HG02840 (cell line): ENCODE data around the gene GAST.

Source experiments
- ATAC-seq: cut with Tn5 transposase; IDR thresholded peaks from one replicate; pipeline ENCODE4 v1.9.1; 2021; ENCODE audit warnings: mild to moderate bottlenecking, moderate library complexity, moderate number of reproducible peaks; ENCODE audit not compliant: unreplicated experiment, low FRiP score

Gene GAST

GRCh38 chr17:41705271-41705991 lies 6.7 kb upstream of the GAST start:
- ATAC-seq, result no peak

DNA sequence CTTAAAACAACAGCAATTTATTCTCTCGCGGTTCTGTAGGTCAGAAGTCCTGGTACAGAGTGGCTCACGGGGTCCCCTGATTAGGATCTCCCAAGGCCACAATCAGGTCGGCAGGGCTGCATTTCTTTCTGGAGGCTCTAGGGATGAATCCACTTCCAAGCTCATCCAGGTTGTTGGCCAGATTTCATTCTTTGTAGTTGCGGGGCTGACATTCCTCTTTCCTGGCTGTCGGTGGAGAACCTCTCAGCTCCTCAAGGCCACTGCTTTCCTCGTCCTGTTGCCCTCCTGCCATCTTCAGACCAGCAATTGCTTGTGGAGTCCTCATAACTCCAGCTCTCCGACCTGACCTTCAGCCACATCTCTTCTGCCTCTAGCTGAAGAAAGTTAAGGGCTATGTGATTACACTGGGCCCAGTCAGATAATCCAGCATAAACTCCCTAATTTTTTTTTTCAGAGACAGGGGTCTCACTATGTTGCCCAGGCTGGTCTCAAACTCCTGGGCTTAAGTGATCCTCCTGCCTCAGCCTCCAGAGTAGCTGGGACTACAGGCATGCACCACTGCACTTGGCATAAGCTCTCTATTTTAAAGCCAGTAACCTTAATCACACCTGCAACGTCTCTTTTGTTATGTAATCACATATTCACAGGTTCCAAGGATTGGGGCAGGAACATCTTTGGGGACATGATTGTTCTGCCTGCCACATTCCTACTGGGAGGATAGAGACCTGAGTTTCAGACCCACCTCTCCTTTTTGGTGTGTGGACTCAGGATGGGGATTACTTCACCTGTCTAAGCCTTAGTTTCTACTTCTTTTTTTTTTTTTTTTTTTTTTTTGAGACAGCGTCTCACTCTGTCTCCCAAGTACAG lies 4.1 kb upstream of the GAST start:
- ATAC-seq, result no peak

DNA sequence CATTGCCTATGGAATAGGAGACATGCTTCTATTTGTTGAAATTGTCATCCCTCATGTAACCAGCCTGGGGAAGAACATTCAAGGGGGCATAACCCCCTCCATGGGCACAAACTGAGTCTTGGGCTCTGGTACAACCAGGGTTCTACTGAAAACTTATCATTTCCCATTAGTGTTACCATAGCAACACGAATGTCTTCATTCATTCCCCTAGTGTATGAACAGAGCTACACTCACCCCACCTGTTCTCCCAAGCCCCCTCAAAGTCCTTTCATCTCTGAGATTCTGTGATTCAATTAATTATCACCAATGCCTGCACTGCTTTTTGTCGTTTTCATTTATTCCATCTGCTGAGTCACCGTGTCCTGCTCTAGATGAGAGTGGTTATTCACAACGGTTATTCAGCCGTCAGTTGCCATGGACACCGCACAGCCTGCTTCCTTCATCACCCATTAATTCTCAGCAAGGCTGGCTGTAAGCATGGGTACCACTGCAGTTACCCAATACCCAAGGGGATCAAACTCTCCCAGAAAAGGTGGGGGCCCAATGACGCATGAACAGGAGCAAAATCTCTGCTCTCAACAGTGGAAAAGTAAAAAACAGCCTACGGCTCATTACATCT lies 1.6 kb upstream of the GAST start:
- no peak for ATAC-seq

DNA sequence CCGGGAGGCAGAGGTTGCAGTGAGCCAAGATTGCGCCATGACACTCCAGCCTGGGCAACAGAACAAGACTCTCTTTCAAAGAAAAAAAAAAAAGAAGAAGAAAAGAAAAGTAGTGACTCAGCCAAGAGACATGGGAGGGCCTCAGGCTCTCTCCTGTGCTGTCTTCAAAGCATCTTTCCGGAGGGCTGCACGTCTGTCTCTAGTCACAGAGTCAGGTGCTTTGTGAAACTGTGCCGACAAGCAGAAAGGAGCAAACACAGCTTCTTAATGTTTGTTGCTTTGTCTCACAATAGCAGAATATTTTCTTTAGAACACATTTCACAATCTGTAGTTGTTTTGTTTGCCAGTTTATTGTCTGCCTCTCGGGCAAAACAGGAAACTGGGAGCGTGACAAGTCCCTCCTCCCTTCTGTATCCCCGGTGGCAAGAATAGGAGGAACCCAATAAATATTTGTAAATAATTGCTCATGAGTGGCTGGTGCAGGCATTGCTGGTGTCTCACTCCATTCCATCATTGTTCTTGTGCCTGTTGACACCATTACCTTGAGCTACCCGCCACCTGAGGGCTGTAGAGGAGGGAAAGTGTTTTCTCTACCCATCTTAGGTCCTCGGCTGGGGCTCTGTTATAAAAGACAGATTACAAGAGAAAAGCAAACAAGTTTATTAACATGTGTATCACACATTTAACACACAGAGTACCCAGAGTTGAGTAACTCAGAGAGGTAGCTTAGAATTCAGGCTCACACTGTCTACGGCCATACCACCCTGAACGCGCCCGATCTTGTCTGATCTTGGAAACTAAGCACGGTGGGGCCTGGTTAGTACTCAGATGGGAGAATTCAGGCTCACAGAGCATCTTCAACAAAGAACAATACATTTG lies 5.5 kb downstream of the GAST start:
- ATAC-seq, result no peak

DNA sequence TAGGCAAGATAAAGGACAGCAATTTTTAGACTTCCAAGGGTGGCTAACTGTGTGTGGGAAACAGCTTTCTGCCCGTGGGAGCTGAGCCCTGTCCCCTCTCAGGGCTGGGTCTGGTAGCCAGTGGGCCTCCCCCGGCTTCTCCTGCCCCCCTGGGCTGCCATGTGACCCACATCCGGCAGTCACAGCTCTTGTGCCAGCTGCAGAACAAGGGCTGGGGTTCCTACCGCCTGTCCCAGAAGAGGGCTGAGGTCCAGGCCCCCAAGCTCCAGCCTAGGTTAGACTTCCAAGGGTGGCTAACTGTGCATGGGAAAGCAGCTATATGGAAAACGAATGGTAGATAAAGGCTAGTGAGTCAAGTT lies 6.1 kb downstream of the GAST start:
- ATAC-seq, result no peak

DNA sequence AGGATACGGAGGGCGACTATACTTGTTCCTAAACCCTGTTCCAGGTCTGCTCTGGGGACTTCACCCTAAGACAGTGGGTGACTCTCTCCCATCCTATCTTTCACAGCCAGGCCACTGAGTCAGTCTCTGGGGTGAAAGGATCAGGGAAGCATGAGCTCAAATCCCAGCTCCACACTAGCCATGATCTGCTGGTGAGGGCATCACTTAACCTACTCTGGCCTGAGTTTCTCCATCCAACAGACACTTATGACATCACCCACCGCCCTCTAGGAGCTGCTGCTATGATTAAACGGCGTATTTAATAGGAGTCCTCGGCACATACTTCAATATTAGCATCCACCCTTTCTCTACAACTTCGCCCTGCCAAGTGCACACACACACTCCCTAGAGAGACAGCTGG lies 10.1 kb downstream of the GAST start:
- ATAC-seq, result no peak

- no peak for ATAC-seq
Observed at GRCh38 chr17:41723801-41724475, 11.8 kb downstream of the GAST start.

GRCh38 chr17:41724476-41725050 lies 12.4 kb downstream of the GAST start:
- ATAC-seq, result no peak

DNA sequence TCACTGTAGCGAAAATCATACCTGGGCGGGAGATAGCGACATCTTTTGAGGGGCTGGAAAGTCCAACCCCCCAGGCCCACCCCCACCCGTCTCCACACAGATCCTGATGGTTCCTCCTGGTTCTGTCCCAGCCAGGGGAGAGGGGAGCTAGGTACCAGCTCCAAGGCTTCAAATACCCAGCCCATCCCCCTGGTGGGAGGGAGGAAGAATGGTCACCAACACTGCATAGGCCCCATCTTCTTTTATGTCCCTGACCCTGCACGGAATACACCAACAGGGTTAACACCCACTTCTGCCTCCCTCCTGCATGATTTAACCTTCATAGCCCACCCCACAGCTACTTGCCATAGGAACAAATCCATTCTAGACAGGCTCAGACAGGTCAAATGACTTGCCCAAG lies 13.0 kb downstream of the GAST start:
- no peak for ATAC-seq

- ATAC-seq, result no peak
Observed at GRCh38 chr17:41728056-41728455, 15.9 kb downstream of the GAST start.

DNA sequence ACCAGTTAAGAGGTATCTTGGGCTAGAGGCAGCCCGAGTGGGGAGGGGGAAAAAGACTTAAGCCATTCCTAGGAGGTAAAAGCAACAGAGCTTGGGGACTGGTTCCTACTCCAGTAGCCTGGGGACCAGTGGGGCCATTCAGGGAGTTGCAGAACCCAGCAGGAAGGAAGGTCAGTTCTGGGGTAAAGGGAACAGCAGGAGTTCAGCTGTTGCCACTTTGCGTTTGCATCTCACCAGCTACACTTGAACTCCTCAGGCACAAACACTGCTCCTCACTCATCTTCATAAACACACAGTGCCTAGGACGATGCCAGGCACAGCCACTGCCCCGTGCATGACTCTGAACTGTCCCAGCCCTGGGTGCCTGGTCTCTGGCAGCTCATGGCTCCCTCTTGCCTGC lies 18.3 kb downstream of the GAST start:
- no peak for ATAC-seq

- no peak for ATAC-seq
Observed at GRCh38 chr17:41731836-41732235, 19.7 kb downstream of the GAST start.

- no peak for ATAC-seq
Observed at GRCh38 chr17:41733348-41734138, 21.4 kb downstream of the GAST start.

DNA sequence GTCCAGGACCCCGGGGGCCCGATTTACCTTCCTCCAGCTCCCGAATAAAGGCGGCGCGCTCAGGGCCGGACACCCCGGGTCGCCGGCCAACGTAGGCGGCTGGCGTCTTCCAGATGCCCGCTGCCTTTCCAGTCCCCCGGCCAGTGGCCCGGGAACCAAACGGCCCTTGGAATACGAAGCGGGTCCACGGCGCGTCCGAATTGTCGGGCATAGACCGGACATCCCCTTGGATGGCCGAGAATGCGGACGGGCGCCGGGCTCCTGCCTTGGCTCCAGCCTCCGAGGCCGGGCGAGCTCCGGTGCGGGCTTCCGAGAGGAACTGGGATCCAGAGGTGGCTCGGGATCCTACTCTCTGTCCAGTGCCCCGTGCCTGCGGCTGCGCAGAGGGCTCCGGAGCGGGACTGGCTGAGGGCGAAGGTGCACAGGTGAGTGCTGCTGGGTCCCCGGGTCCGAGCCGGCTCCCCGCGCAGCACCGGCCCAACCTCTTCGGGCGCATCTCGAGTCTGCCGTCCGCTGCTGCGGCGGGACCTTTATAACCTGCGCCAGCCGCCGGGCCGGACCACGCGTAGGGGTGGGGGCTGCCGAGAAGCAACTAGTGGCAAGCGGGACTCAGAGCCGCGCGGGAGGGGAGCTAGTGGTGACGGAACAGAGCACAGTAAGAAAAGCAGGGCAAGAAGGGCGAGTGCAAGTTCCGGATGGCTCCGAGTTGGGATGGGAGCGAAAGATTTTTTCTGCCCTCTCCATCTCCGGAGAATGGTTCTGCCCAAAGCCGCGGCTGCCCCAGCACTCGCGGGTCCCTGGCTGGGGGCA lies 22.2 kb downstream of the GAST start, which contains the start of gene HAP1:
TSS of gene HAP1 (minus strand) at position 505 of the 810 bp plus-strand sequence. CDS start at position 496, 9 bp downstream.
- no peak for ATAC-seq

- no peak for ATAC-seq
Observed at GRCh38 chr17:41734949-41735313, 22.8 kb downstream of the GAST start.

GRCh38 chr17:41735744-41736143 lies 23.6 kb downstream of the GAST start:
- no peak for ATAC-seq

- ATAC-seq, result no peak
Observed at GRCh38 chr17:41736983-41737679, 25.0 kb downstream of the GAST start.

GRCh38 chr17:41737680-41738023 lies 25.5 kb downstream of the GAST start:
- no peak for ATAC-seq
